ENCODE data around the gene OPCML. TPM values are rescaled to one million over a fixed set of nuclear protein-coding genes. Genes with fewer than 3 reads are reported as not detected.

The OPCML gene
- polyA plus RNA-seq, 1 donor from 2014 or later: 11.6 TPM

GRCh38 chr11:133104009-133104744, 428.1 kb downstream of the OPCML start:
- Histone ChIP-seq H3K9me3 (ENCODE audit: low read length) (no peaks in the 10 kb centered on the region), H3K27ac (ENCODE audit: low read length) (no peak overlapping the region), H3K9me2 (ENCODE audit: insufficient read depth, low read length) (no peaks in the 10 kb centered on the region), H3K4me3 (ENCODE audit: low read length) (no peak overlapping the region), H3F3A (ENCODE audit: insufficient read depth, low read length, poor library complexity, severe bottlenecking) (no peaks in the 10 kb centered on the region), H3K9ac (ENCODE audit: low read length) (no peak overlapping the region), H4K20me1 (ENCODE audit: insufficient read depth) (no peaks in the 10 kb centered on the region), H3K4me2 (ENCODE audit: low read length) (no peak overlapping the region), H3K27me3 (ENCODE audit: insufficient read depth, low read depth, low read length) (no peaks in the 10 kb centered on the region), H2AFZ (ENCODE audit: low read depth, low read length) (no peak overlapping the region), H3K36me3 (ENCODE audit: insufficient read depth, low read length) (no peaks in the 10 kb centered on the region), H3K79me2 (replicated peaks; ENCODE audit: insufficient read depth, low read length) (no peaks in the 10 kb centered on the region)
- TF ChIP-seq MXI1 (conservative IDR thresholded peaks at IDR 0.05; ENCODE audit: poor library complexity, severe bottlenecking) (no peak), POLR2AphosphoS5 (IDR thresholded peaks at IDR 0.05) (no peak), EZH2 (IDR thresholded peaks at IDR 0.05; ENCODE audit: borderline replicate concordance, insufficient read depth, low read length, poor library complexity, severe bottlenecking) (no peak)

DNA sequence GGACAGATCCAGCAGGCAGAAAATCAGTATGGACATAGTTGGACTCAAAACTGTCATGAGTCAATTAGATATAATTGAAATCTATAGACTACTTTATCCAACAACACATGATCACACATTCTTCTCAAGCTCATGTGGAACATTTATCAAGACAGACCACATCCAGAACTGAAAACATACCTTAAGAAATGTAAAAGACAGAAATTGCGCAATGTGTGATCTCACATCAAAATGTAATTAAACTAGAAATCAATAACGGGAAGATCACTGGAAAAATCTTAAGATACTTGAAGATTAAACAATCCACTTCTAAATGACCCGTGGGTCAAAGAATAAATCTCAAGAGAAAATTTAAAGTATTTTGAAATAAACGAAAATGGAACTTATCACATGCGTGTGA, 435.3 kb downstream of the OPCML start:
- Histone ChIP-seq H3K36me3 (ENCODE audit: insufficient read depth, low read length) (no peaks in the 10 kb centered on the region), H3K4me3 (ENCODE audit: low read length) (no peak overlapping the region), H3K9me3 (ENCODE audit: low read length) (no peaks in the 10 kb centered on the region), H3K9ac (ENCODE audit: low read length) (no peak overlapping the region), H4K20me1 (ENCODE audit: insufficient read depth) (no peaks in the 10 kb centered on the region), H3K27me3 (ENCODE audit: insufficient read depth, low read depth, low read length) (no peaks in the 10 kb centered on the region), H3K79me2 (replicated peaks; ENCODE audit: insufficient read depth, low read length) (no peaks in the 10 kb centered on the region), H2AFZ (ENCODE audit: low read depth, low read length) (no peak overlapping the region), H3K27ac (ENCODE audit: low read length) (no peak overlapping the region), H3K4me2 (ENCODE audit: low read length) (no peak overlapping the region), H3K9me2 (ENCODE audit: insufficient read depth, low read length) (no peaks in the 10 kb centered on the region), H3F3A (ENCODE audit: insufficient read depth, low read length, poor library complexity, severe bottlenecking) (no peaks in the 10 kb centered on the region)
- TF ChIP-seq POLR2AphosphoS5 (IDR thresholded peaks at IDR 0.05) (no peak), TAF1 (IDR thresholded peaks at IDR 0.05; ENCODE audit: low read depth) (no peak), RAD21 (conservative IDR thresholded peaks at IDR 0.05) (no peak), REST (IDR thresholded peaks at IDR 0.05; ENCODE audit: borderline replicate concordance) (no peak), SMC3 (conservative IDR thresholded peaks at IDR 0.05; ENCODE audit: poor library complexity) (no peak), EZH2 (IDR thresholded peaks at IDR 0.05; ENCODE audit: borderline replicate concordance, insufficient read depth, low read length, poor library complexity, severe bottlenecking) (no peak), MXI1 (conservative IDR thresholded peaks at IDR 0.05; ENCODE audit: poor library complexity, severe bottlenecking) (no peak), EP300 (conservative IDR thresholded peaks at IDR 0.05; ENCODE audit: poor library complexity, severe bottlenecking) (no peak), CTCF (IDR thresholded peaks at IDR 0.05; ENCODE audit: poor library complexity, severe bottlenecking) (no peak)
